CD14-positive monocyte (primary cell): Measurements from ENCODE around the gene MEPCE. TPM values are rescaled to one million over a fixed set of nuclear protein-coding genes. Genes with fewer than 3 reads are reported as not detected.

ENCODE experiments used
- DNase-seq, 3 donors: peaks; one replicate each; pipeline ENCODE4 v3.0.0-alpha.2; 2011 to 2022
- H2AFZ ChIP-seq: 2 replicates; pipeline ENCODE4 v1.6.0; 2012; ENCODE audit warnings: mild to moderate bottlenecking, low read depth, low read length, inconsistent platforms; ENCODE audit not compliant: insufficient read depth, poor library complexity, severe bottlenecking
- H3K27ac ChIP-seq, 2 donors: 1 replicate in 1 of 2; 2 replicates in 1 of 2; pipeline ENCODE4 v1.5.1; 2012 to 2013; ENCODE audit warnings: low read length in 2 of 2, control low read depth in 1 of 2, inconsistent platforms in 1 of 2, low read depth in 1 of 2, mild to moderate bottlenecking in 1 of 2
- H3K27me3 ChIP-seq, 2 donors: one replicate each; pipeline versions ENCODE4 v1.6.0 to v1.6.1; 2011 to 2013; ENCODE audit warnings: low read length in 2 of 2; ENCODE audit not compliant: control insufficient read depth in 2 of 2, insufficient read depth in 2 of 2
- H3K36me3 ChIP-seq, 2 donors: replicated peaks in 1 of 2; 1 replicate in 1 of 2; 2 replicates in 1 of 2; pipeline versions ENCODE4 v1.5.1 to v1.6.1; 2012 to 2013; ENCODE audit warnings: low read length in 2 of 2, control low read depth in 1 of 2, inconsistent platforms in 1 of 2, mild to moderate bottlenecking in 1 of 2; ENCODE audit not compliant: insufficient read depth in 2 of 2, control insufficient read depth in 1 of 2
- H3K4me1 ChIP-seq, 2 donors: 1 replicate in 1 of 2; 2 replicates in 1 of 2; pipeline versions ENCODE4 v1.5.1 to v1.6.1; 2012 to 2013; ENCODE audit warnings: low read length in 2 of 2, control low read depth in 1 of 2, inconsistent platforms in 1 of 2, mild to moderate bottlenecking in 1 of 2, moderate library complexity in 1 of 2; ENCODE audit not compliant: insufficient read depth in 2 of 2, control insufficient read depth in 1 of 2
- H3K4me2 ChIP-seq: replicated peaks from 2 replicates; pipeline ENCODE3; 2012; ENCODE audit warnings: low read length, moderate library complexity, mild to moderate bottlenecking; ENCODE audit not compliant: poor library complexity, severe bottlenecking; ENCODE audit errors: extremely low read depth
- H3K4me3 ChIP-seq, 3 experiments: fragments of 200-600 bp in 1 of 3; sonication (generic) in 1 of 3; replicated peaks in 1 of 3; 1 replicate in 2 of 3; 2 replicates in 1 of 3; pipeline ENCODE4 v1.5.1; 2011 to 2013; ENCODE audit warnings: low read length in 3 of 3, mild to moderate bottlenecking in 3 of 3, control low read depth in 2 of 3, low read depth in 2 of 3, inconsistent platforms in 1 of 3, moderate library complexity in 1 of 3
- H3K79me2 ChIP-seq: 2 replicates; pipeline ENCODE4 v1.6.0; 2012; ENCODE audit warnings: mild to moderate bottlenecking, control low read depth, inconsistent platforms, low read length, moderate library complexity; ENCODE audit not compliant: insufficient read depth
- H3K9ac ChIP-seq: 2 replicates; pipeline ENCODE4 v1.6.0; 2017; ENCODE audit warnings: low read length, mild to moderate bottlenecking; ENCODE audit not compliant: insufficient read depth, poor library complexity, severe bottlenecking
- H3K9me3 ChIP-seq, 2 donors: replicated peaks in 1 of 2; 1 replicate in 1 of 2; 2 replicates in 1 of 2; pipeline versions ENCODE4 v1.5.1 to v1.6.1; 2012 to 2013; ENCODE audit warnings: low read length in 2 of 2, control low read depth in 1 of 2; ENCODE audit not compliant: control insufficient read depth in 1 of 2, insufficient read depth in 1 of 2
- H4K20me1 ChIP-seq: 2 replicates; pipeline ENCODE4 v1.6.0; 2012; ENCODE audit warnings: mild to moderate bottlenecking, low read length, control low read depth, moderate library complexity; ENCODE audit not compliant: insufficient read depth
- H3K27ac Mint-ChIP-seq, 7 donors: one replicate each; pipeline ENCODE4 v1.8.0; 2020; ENCODE audit warnings: mild to moderate bottlenecking in 7 of 7, mixed read lengths in 7 of 7, moderate library complexity in 6 of 7, inconsistent platforms in 2 of 7
- H3K27me3 Mint-ChIP-seq, 3 donors: one replicate each; pipeline ENCODE4 v1.8.0; 2021 to 2022; ENCODE audit warnings: low read depth in 3 of 3, mild to moderate bottlenecking in 3 of 3, mixed read lengths in 3 of 3, moderate library complexity in 3 of 3, inconsistent platforms in 1 of 3
- H3K36me3 Mint-ChIP-seq, 2 donors: one replicate each; pipeline ENCODE4 v1.8.0; 2020; ENCODE audit warnings: mixed read lengths in 2 of 2, inconsistent platforms in 1 of 2, mild to moderate bottlenecking in 1 of 2
- H3K4me1 Mint-ChIP-seq: one replicate; pipeline ENCODE4 v1.8.0; 2020; ENCODE audit warnings: mild to moderate bottlenecking, mixed read lengths
- H3K4me3 Mint-ChIP-seq, 2 donors: one replicate each; pipeline ENCODE4 v1.8.0; 2020; ENCODE audit warnings: mild to moderate bottlenecking in 2 of 2, mixed read lengths in 2 of 2, moderate library complexity in 1 of 2
- H3K9me3 Mint-ChIP-seq, 7 donors: one replicate each; pipeline ENCODE4 v1.8.0; 2020 to 2022; ENCODE audit warnings: mixed read lengths in 7 of 7, mild to moderate bottlenecking in 6 of 7, moderate library complexity in 6 of 7, inconsistent platforms in 2 of 7
- CTCF ChIP-seq: fragments of 200-600 bp; IDR thresholded peaks from one replicate; pipeline ENCODE4 v1.8.0; 2022; ENCODE audit warnings: antibody characterized with exemption, mild to moderate bottlenecking
- WGBS: methylation state at CpG from one replicate; pipeline ENCODE4 v1.1.5; 2013; ENCODE audit warnings: missing lambda C conversion rate; ENCODE audit not compliant: insufficient coverage; 5-methylcytosine and 5-hydroxymethylcytosine counted together
- intact Hi-C, 2 donors: fragments of 100-400 bp; cut with micrococcal nuclease; formaldehyde crosslinking; loops; one replicate each; pipeline versions ENCODE4 v1.15.0 to v1.15.1; 2023
- polyA plus RNA-seq, 3 donors: library from polyadenylated mRNA; depleted of rRNA in 1 of 3; unstranded in 2 of 3; stranded (reverse) in 1 of 3; fragments of 300-500 nt in 2 of 3; fragments of >200 nt in 1 of 3; fragmentation: Illumina TruSeq in 2 of 3; gene quantifications; 1 replicate in 2 of 3; 2 replicates in 1 of 3; pipeline ENCODE4 v1.2.3, GENCODE V29; 2012 to 2021

The MEPCE gene
- polyA plus RNA-seq, 3 donors, result 2.9 to 43.2 (median 3.3) TPM

- Histone ChIP-seq H3K4me1 (peaks cover 34 to 50% of the 10 kb centered on the region in 2 donors), H3K27ac (peak overlapping the region; percentile 27 to 99), H3K36me3 (peaks cover 18 to 25% of the 10 kb centered on the region in 2 donors), H3K79me2 (peaks cover 62% of the 10 kb centered on the region), H3K27me3 (no peaks in the 10 kb centered on the region), H2AFZ (peak overlapping the region; percentile 29), H3K4me3 (peak overlapping the region; percentile 77 to 93 (median 80)), H3K9ac (peak overlapping the region; percentile 87), H3K9me3 (no peaks in the 10 kb centered on the region), H4K20me1 (peaks cover 12% of the 10 kb centered on the region), H3K4me2 (peak overlapping the region; percentile 86)
- H3K9me3 Mint-ChIP-seq, result peaks cover 0 to 2% (median 0%) of the 10 kb centered on the region in 7 donors
- WGBS, result 2% methylated on average over 19 of the region's 31 CpGs
- H3K27me3 Mint-ChIP-seq, result peaks cover 1 to 6% (median 1%) of the 10 kb centered on the region in 3 donors
- peak overlapping the region; percentile 80 to 85 for H3K4me3 Mint-ChIP-seq
- H3K27ac Mint-ChIP-seq, result peak overlapping the region in 6 of 7 donors; percentile 54 to 92 (median 83)
- no peak for TF ChIP-seq CTCF
- intact Hi-C loops, result loop anchor here in 1 of 2 donors (10.0 kb wide), 1 partner anchor 244 kb away; the partner anchor contains the start of gene GNB2
- peaks cover 27 to 40% of the 10 kb centered on the region in 2 donors for H3K36me3 Mint-ChIP-seq
- DNase-seq, result no peak
- peaks cover 43% of the 10 kb centered on the region for H3K4me1 Mint-ChIP-seq
Measured at GRCh38 chr7:100430493-100431285, 1.1 kb downstream of the MEPCE start.

GRCh38 chr7:100431286-100431735 lies 1.7 kb downstream of the MEPCE start:
- H3K9me3 Mint-ChIP-seq, result peaks cover 0 to 2% (median 0%) of the 10 kb centered on the region in 7 donors
- peak overlapping the region; percentile 86 for H3K4me2 ChIP-seq
- peaks cover 27 to 37% of the 10 kb centered on the region in 2 donors for H3K36me3 Mint-ChIP-seq
- H3K9me3 ChIP-seq, result no peaks in the 10 kb centered on the region
- 86% methylated on average over 19 of the region's 23 CpGs for WGBS
- peaks cover 12% of the 10 kb centered on the region for H4K20me1 ChIP-seq
- intact Hi-C loops, result loop anchor here in 1 of 2 donors (10.0 kb wide), 1 partner anchor 243 kb away; the partner anchor contains the start of gene GNB2
- peak overlapping the region in 1 of 3 experiments; percentile 77 for H3K4me3 ChIP-seq
- no peaks in the 10 kb centered on the region for H3K27me3 ChIP-seq
- peaks cover 18 to 25% of the 10 kb centered on the region in 2 donors for H3K36me3 ChIP-seq
- H3K79me2 ChIP-seq, result peaks cover 68% of the 10 kb centered on the region
- H3K27ac Mint-ChIP-seq, result peak overlapping the region in 4 of 7 donors; percentile 15 to 79 (median 38)
- H3K27me3 Mint-ChIP-seq, result peaks cover 0 to 6% (median 1%) of the 10 kb centered on the region in 3 donors
- no peak overlapping the region for H3K27ac ChIP-seq
- no peak for TF ChIP-seq CTCF
- H3K9ac ChIP-seq, result no peak overlapping the region
- H3K4me1 Mint-ChIP-seq, result peaks cover 43% of the 10 kb centered on the region
- DNase-seq, result no peak
- H3K4me3 Mint-ChIP-seq, result peak overlapping the region in 1 of 2 donors; percentile 80
- H3K4me1 ChIP-seq, result peaks cover 34 to 51% of the 10 kb centered on the region in 2 donors
- no peak overlapping the region for H2AFZ ChIP-seq
